Airway epithelial cell (primary cell): ENCODE data around the gene MEX3A. TPM values are rescaled to one million over a fixed set of nuclear protein-coding genes. Genes with fewer than 3 reads are reported as not detected.

Experiments
- total RNA-seq: library from RNA; depleted of rRNA; stranded (reverse); fragments of >200 nt; gene quantifications from 2 replicates; pipeline ENCODE4 v1.2.3, GENCODE V29; 2015

Gene MEX3A, protein sequence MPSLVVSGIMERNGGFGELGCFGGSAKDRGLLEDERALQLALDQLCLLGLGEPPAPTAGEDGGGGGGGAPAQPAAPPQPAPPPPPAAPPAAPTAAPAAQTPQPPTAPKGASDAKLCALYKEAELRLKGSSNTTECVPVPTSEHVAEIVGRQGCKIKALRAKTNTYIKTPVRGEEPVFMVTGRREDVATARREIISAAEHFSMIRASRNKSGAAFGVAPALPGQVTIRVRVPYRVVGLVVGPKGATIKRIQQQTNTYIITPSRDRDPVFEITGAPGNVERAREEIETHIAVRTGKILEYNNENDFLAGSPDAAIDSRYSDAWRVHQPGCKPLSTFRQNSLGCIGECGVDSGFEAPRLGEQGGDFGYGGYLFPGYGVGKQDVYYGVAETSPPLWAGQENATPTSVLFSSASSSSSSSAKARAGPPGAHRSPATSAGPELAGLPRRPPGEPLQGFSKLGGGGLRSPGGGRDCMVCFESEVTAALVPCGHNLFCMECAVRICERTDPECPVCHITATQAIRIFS
- 3.3 and 7.6 TPM in 2 replicates for total RNA-seq

GRCh38 chr1:156082309-156083091, at the start of gene MEX3A:
Gene MEX3A, minus strand, starts transcription at chr1:156082465. Its CDS starts 467 bp downstream, at chr1:156081998.

DNA sequence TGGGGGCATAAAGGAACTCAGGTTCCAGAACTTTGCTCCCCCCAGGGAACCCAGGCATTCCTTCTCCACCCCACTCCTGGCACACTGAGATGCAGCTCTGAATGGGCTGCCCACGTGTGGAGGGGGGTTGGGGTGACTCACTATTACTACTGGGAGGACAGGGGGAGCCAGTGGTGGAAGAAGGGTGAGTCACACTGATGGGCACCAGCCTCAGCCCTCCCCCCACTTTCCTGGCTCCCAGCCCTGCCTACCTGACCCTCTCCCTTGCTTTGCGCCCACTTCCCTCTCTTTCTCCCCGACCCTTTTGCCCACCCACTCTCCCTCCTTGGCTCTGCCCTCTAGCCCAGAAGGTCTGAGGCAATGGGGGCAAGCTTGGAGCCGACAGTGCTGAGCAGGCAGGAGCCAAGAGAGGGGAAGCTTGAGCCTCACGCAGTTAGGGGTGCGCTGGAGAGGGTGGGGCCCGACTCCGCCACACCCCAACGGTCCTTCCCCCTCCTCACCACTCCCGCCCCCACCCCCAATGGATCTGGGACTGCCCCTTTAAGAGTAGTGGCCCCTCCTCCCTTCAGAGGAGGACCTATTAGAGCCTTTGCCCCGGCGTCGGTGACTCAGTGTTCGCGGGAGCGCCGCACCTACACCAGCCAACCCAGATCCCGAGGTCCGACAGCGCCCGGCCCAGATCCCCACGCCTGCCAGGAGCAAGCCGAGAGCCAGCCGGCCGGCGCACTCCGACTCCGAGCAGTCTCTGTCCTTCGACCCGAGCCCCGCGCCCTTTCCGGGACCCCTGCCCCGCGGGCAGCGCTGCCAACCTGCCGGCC, 32.0 kb upstream of the MEX3A start, which contains the start of gene LMNA:
LMNA (plus strand) TSS at position 611 of the 818 bp plus-strand sequence. CDS start 208 bp downstream, outside the sequence.

GRCh38 chr1:156060937-156061636, 21.2 kb downstream of the MEX3A start, which contains the start of gene RAB25:
Gene RAB25, plus strand, starts transcription at chr1:156061160. Its CDS starts 241 bp downstream, at chr1:156061401.

GRCh38 chr1:156054500-156055280, 27.6 kb downstream of the MEX3A start, which contains the start of gene LAMTOR2:
Gene LAMTOR2, plus strand, starts transcription at chr1:156054782. Its CDS starts 108 bp downstream, at chr1:156054890.

GRCh38 chr1:156053768-156054499, 28.3 kb downstream of the MEX3A start, which contains the start of gene UBQLN4:
Gene UBQLN4, minus strand, starts transcription at chr1:156053798. Its CDS starts 97 bp downstream, at chr1:156053701.

Other genes with a start within 250 kb of the MEX3A start
- gene GON4L, start 225.3 kb downstream of the MEX3A start, total RNA-seq = 12.6 and 13.3 TPM in 2 replicates
- gene SYT11, start 222.9 kb downstream of the MEX3A start, total RNA-seq = 1.3 TPM in 2 replicates
- gene RIT1, start 171.1 kb downstream of the MEX3A start, total RNA-seq = 30.2 and 32.4 TPM in 2 replicates
- 11.8 and 23.5 TPM in 2 replicates for gene KHDC4, start 148.1 kb downstream of the MEX3A start, total RNA-seq
- not detected in 2 replicates for gene RXFP4, start 140.8 kb downstream of the MEX3A start, total RNA-seq
- gene ARHGEF2, start 103.9 kb downstream of the MEX3A start, total RNA-seq = 43.3 and 44.3 TPM in 2 replicates
- 355 and 375 TPM in 2 replicates for gene SSR2, start 61.5 kb downstream of the MEX3A start, total RNA-seq
- 21.4 and 25.2 TPM in 2 replicates for gene UBQLN4, start 28.7 kb downstream of the MEX3A start, total RNA-seq
- 103 and 130 TPM in 2 replicates for gene LAMTOR2, start 27.7 kb downstream of the MEX3A start, total RNA-seq
- gene RAB25, start 21.3 kb downstream of the MEX3A start, total RNA-seq = 206 and 251 TPM in 2 replicates
- gene LMNA, start 32.2 kb upstream of the MEX3A start, total RNA-seq = 995 and 1,028 TPM in 2 replicates
- gene SEMA4A, start 71.1 kb upstream of the MEX3A start, total RNA-seq = 7.6 and 16.6 TPM in 2 replicates
- gene SLC25A44, start 111.6 kb upstream of the MEX3A start, total RNA-seq = 9.2 and 13.0 TPM in 2 replicates
- 84.6 and 87.2 TPM in 2 replicates for gene PMF1, start 130.5 kb upstream of the MEX3A start, total RNA-seq
- 0.14 TPM in 1 of 2 replicates, not detected in the other for gene BGLAP, start 159.7 kb upstream of the MEX3A start, total RNA-seq
- gene PAQR6, start 165.6 kb upstream of the MEX3A start, total RNA-seq = 0.60 and 0.71 TPM in 2 replicates
- gene SMG5, start 200.4 kb upstream of the MEX3A start, total RNA-seq = 40.6 and 40.8 TPM in 2 replicates
- gene TMEM79, start 201.9 kb upstream of the MEX3A start, total RNA-seq = 37.5 and 38.2 TPM in 2 replicates
- gene GLMP, start 213.2 kb upstream of the MEX3A start, total RNA-seq = 28.6 and 42.5 TPM in 2 replicates
- not detected in 2 replicates for gene VHLL, start 216.8 kb upstream of the MEX3A start, total RNA-seq